CD8-positive, alpha-beta memory T cell (primary cell): ENCODE data around the gene RUNDC1. TPM values are rescaled to one million over a fixed set of nuclear protein-coding genes. Genes with fewer than 3 reads are reported as not detected.

Experiments used
- CTCF ChIA-PET: fragments of 350-600 bp; sonication (Branson Sonifier 250); formaldehyde crosslinking; loops from one replicate; lab custom pipeline; 2021; ENCODE audit warnings: antibody characterized with exemption; lab: Charles Lee
- POLR2A ChIA-PET: fragments of 350-600 bp; sonication (Branson Sonifier 250); formaldehyde crosslinking; loops from one replicate; lab custom pipeline; 2021; ENCODE audit warnings: antibody characterized with exemption; lab: Charles Lee
- DNase-seq, 5 donors: peaks; one replicate each; pipeline versions ENCODE4 v3.0.0 to v3.0.0-alpha.2; 2020 to 2022; ENCODE audit warnings: mixed read lengths in 1 of 5
- H3K27ac ChIP-seq: one replicate; pipeline ENCODE4 v1.7.0; 2013; ENCODE audit warnings: low read depth, mild to moderate bottlenecking, low read length, moderate library complexity
- H3K27me3 ChIP-seq: 2 replicates; pipeline ENCODE4 v1.7.0; 2013; ENCODE audit warnings: low read length, mild to moderate bottlenecking; ENCODE audit not compliant: insufficient read depth, poor library complexity, severe bottlenecking
- H3K36me3 ChIP-seq: 2 replicates; pipeline ENCODE4 v1.7.0; 2013; ENCODE audit warnings: mild to moderate bottlenecking, low read length, moderate library complexity; ENCODE audit not compliant: insufficient read depth
- H3K4me1 ChIP-seq: 2 replicates; pipeline ENCODE4 v1.7.0; 2013; ENCODE audit warnings: mild to moderate bottlenecking, low read length, moderate library complexity; ENCODE audit not compliant: insufficient read depth
- H3K4me3 ChIP-seq: 2 replicates; pipeline ENCODE4 v1.7.0; 2013; ENCODE audit warnings: mild to moderate bottlenecking, low read length
- H3K9me3 ChIP-seq: 2 replicates; pipeline ENCODE4 v1.7.0; 2013; ENCODE audit warnings: mild to moderate bottlenecking, low read length
- H3K27ac Mint-ChIP-seq, 8 donors: one replicate each; pipeline ENCODE4 v1.8.0; 2020 to 2021; ENCODE audit warnings: mixed read lengths in 8 of 8, mild to moderate bottlenecking in 6 of 8, inconsistent platforms in 3 of 8, moderate library complexity in 3 of 8
- H3K27me3 Mint-ChIP-seq, 2 donors: one replicate each; pipeline ENCODE4 v1.8.0; 2020 to 2021; ENCODE audit warnings: mixed read lengths in 2 of 2, mild to moderate bottlenecking in 1 of 2, moderate library complexity in 1 of 2
- H3K36me3 Mint-ChIP-seq, 3 donors: one replicate each; pipeline ENCODE4 v1.8.0; 2020 to 2021; ENCODE audit warnings: mixed read lengths in 3 of 3, inconsistent platforms in 1 of 3, mild to moderate bottlenecking in 1 of 3
- H3K4me1 Mint-ChIP-seq, 3 donors: one replicate each; pipeline ENCODE4 v1.8.0; 2020 to 2021; ENCODE audit warnings: mixed read lengths in 3 of 3, inconsistent platforms in 1 of 3, mild to moderate bottlenecking in 1 of 3
- H3K4me3 Mint-ChIP-seq, 7 donors: one replicate each; pipeline ENCODE4 v1.8.0; 2020 to 2021; ENCODE audit warnings: mixed read lengths in 7 of 7, mild to moderate bottlenecking in 6 of 7, moderate library complexity in 4 of 7, inconsistent platforms in 2 of 7
- H3K9me3 Mint-ChIP-seq, 5 donors: one replicate each; pipeline ENCODE4 v1.8.0; 2020 to 2022; ENCODE audit warnings: mixed read lengths in 5 of 5, mild to moderate bottlenecking in 3 of 5, moderate library complexity in 2 of 5, inconsistent platforms in 1 of 5
- polyA plus RNA-seq: library from polyadenylated mRNA; unstranded; fragments of 300-500 nt; fragmentation: Illumina TruSeq; gene quantifications from one replicate; pipeline ENCODE4 v1.2.3, GENCODE V29; 2021
- total RNA-seq, 2 experiments: library from RNA; stranded (reverse); gene quantifications; one replicate each; pipeline ENCODE4 v1.2.3, GENCODE V29; 2021

Gene RUNDC1
- total and polyA plus RNA-seq, 3 experiments from 2014 or later: 12.8 to 22.4 (median 13.1) TPM

DNA sequence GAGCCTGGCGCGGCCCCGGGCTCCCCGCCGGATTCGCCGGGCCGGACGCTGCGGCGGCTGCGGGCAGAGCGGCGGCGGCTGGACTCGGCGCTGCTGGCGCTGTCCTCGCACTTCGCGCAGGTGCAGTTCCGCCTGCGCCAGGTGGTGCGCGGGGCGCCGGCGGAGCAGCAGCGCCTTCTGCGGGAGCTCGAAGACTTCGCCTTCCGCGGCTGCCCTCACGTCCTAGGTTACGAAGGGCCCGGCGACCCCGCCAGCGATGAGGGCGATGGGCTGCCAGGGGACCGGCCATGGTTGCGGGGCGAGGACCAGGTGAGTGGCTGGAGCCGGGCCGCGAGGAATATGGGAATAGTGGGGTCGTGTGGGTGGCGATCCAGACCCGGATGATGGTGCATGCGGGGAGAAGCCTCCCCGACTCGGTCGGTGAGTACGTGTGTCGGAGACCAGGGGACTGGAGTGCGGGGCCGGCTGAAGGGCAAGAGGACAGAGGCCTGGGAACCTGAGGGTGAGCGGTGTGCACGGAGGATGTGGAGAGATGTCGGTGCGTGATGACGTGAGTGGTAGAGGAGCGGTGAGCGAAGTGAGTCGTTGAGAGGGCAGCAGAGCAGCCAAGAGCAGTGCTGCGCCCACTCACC is 517 bp downstream of the RUNDC1 start:
- H3K27ac ChIP-seq: peak overlapping the region; percentile 70
- Mint-ChIP-seq H3K9me3 (no peaks in the 10 kb centered on the region), H3K4me1 (peaks cover 27 to 49% (median 34%) of the 10 kb centered on the region in 3 donors), H3K27me3 (peaks cover 0 to 5% of the 10 kb centered on the region in 2 donors), H3K4me3 (peak overlapping the region; percentile 89 to 99 (median 96)), H3K36me3 (peaks cover 0 to 34% (median 2%) of the 10 kb centered on the region in 3 donors), H3K27ac (peak overlapping the region; percentile 76 to 99 (median 96))
- H3K4me3 ChIP-seq: peak overlapping the region; percentile 88
- POLR2A ChIA-PET: interaction anchor here (1.0 kb wide), 1 partner anchor 17 kb away, joined by 10 read pairs; the partner anchor contains the start of gene RPL27
- no peaks in the 10 kb centered on the region for H3K9me3 ChIP-seq
- peak; percentile 42 to 65 (median 59) for DNase-seq
- H3K4me1 ChIP-seq: peaks cover 20% of the 10 kb centered on the region
- H3K36me3 ChIP-seq: no peaks in the 10 kb centered on the region
- CTCF ChIA-PET: interaction anchor here (0.6 to 3.5 kb wide), 3 partner anchors 10 to 44 kb away, joined by 3 to 12 read pairs (median 3); partner anchors contain the start of gene RPL27
- H3K27me3 ChIP-seq: no peaks in the 10 kb centered on the region

- peaks cover 20% of the 10 kb centered on the region for H3K4me1 ChIP-seq
- Mint-ChIP-seq H3K4me1 (peaks cover 27 to 50% (median 34%) of the 10 kb centered on the region in 3 donors), H3K4me3 (peak overlapping the region; percentile 57 to 99 (median 93)), H3K36me3 (peaks cover 0 to 42% (median 2%) of the 10 kb centered on the region in 3 donors), H3K27me3 (peaks cover 0 to 5% of the 10 kb centered on the region in 2 donors), H3K9me3 (no peaks in the 10 kb centered on the region), H3K27ac (peak overlapping the region in 6 of 8 donors; percentile 7 to 81 (median 56))
- CTCF ChIA-PET: no interaction called here
- H3K27ac ChIP-seq: no peak overlapping the region
- POLR2A ChIA-PET: no interaction called here
- no peaks in the 10 kb centered on the region for H3K27me3 ChIP-seq
- H3K36me3 ChIP-seq: no peaks in the 10 kb centered on the region
- H3K4me3 ChIP-seq: no peak overlapping the region
- no peak for DNase-seq
- no peaks in the 10 kb centered on the region for H3K9me3 ChIP-seq
Observed at GRCh38 chr17:42982266-42982665, 1.9 kb downstream of the RUNDC1 start.

GRCh38 chr17:42985225-42985624 is 4.9 kb downstream of the RUNDC1 start:
- peaks cover 0 to 2% of the 10 kb centered on the region in 2 donors for H3K27me3 Mint-ChIP-seq
- H3K36me3 Mint-ChIP-seq: peaks cover 3 to 69% (median 11%) of the 10 kb centered on the region in 3 donors
- H3K4me1 Mint-ChIP-seq: peaks cover 21 to 40% (median 23%) of the 10 kb centered on the region in 3 donors
- H3K27me3 ChIP-seq: no peaks in the 10 kb centered on the region
- H3K4me3 Mint-ChIP-seq: peak overlapping the region in 1 of 7 donors; percentile 70
- H3K9me3 ChIP-seq: no peaks in the 10 kb centered on the region
- CTCF ChIA-PET: no interaction called here
- peaks cover 13% of the 10 kb centered on the region for H3K4me1 ChIP-seq
- no peak overlapping the region for H3K27ac ChIP-seq
- H3K9me3 Mint-ChIP-seq: no peaks in the 10 kb centered on the region
- H3K27ac Mint-ChIP-seq: peak overlapping the region in 3 of 8 donors; percentile 12 to 52 (median 46)
- peaks cover 15% of the 10 kb centered on the region for H3K36me3 ChIP-seq
- POLR2A ChIA-PET: interaction anchor here (0.6 kb wide), 1 partner anchor 54 kb away, joined by 3 read pairs; no protein-coding TSS in a partner anchor
- H3K4me3 ChIP-seq: no peak overlapping the region
- no peak for DNase-seq

GRCh38 chr17:42989141-42989540 is 8.8 kb downstream of the RUNDC1 start:
- H3K4me1 Mint-ChIP-seq: peaks cover 4 to 15% (median 7%) of the 10 kb centered on the region in 3 donors

GRCh38 chr17:42989726-42990652 is 9.6 kb downstream of the RUNDC1 start:
- no peak for DNase-seq
- ChIA-PET POLR2A (no interaction called here), CTCF (interaction anchor here (1.3 to 2.8 kb wide), 2 partner anchors 8 to 9 kb away, joined by 3 to 12 read pairs; partner anchors contain the start of genes RPL27 and RUNDC1)
- H3K27me3 Mint-ChIP-seq: no peaks in the 10 kb centered on the region
- Histone ChIP-seq H3K27ac (no peak overlapping the region), H3K27me3 (no peaks in the 10 kb centered on the region), H3K36me3 (peaks cover 36% of the 10 kb centered on the region), H3K4me1 (no peaks in the 10 kb centered on the region), H3K9me3 (no peaks in the 10 kb centered on the region), H3K4me3 (no peak overlapping the region)
- no peaks in the 10 kb centered on the region for H3K9me3 Mint-ChIP-seq
- peaks cover 5 to 80% (median 15%) of the 10 kb centered on the region in 3 donors for H3K36me3 Mint-ChIP-seq
- peaks cover 3 to 10% (median 3%) of the 10 kb centered on the region in 3 donors for H3K4me1 Mint-ChIP-seq
- peak overlapping the region in 1 of 7 donors; percentile 12 for H3K4me3 Mint-ChIP-seq
- H3K27ac Mint-ChIP-seq: peak overlapping the region in 5 of 8 donors; percentile 10 to 70 (median 50)

More at GRCh38 chr17:42989141-42989540, 8.8 kb downstream of the RUNDC1 start:
- DNase-seq: no peak
- Mint-ChIP-seq H3K27ac (peak overlapping the region in 1 of 8 donors; percentile 91), H3K9me3 (no peaks in the 10 kb centered on the region), H3K27me3 (no peaks in the 10 kb centered on the region), H3K36me3 (peaks cover 5 to 83% (median 15%) of the 10 kb centered on the region in 3 donors), H3K4me3 (no peak overlapping the region)
- POLR2A ChIA-PET: no interaction called here
- H3K27ac ChIP-seq: no peak overlapping the region
- no peaks in the 10 kb centered on the region for H3K27me3 ChIP-seq
- H3K4me3 ChIP-seq: no peak overlapping the region
- no peaks in the 10 kb centered on the region for H3K9me3 ChIP-seq
- H3K4me1 ChIP-seq: no peaks in the 10 kb centered on the region
- peaks cover 36% of the 10 kb centered on the region for H3K36me3 ChIP-seq
- CTCF ChIA-PET: interaction anchor here (2.8 kb wide), 1 partner anchor 9 kb away, joined by 12 read pairs; the partner anchor contains the start of gene RPL27

GRCh38 chr17:42991471-42991870 is 11.1 kb downstream of the RUNDC1 start:
- no peak overlapping the region for H3K27ac ChIP-seq

DNA sequence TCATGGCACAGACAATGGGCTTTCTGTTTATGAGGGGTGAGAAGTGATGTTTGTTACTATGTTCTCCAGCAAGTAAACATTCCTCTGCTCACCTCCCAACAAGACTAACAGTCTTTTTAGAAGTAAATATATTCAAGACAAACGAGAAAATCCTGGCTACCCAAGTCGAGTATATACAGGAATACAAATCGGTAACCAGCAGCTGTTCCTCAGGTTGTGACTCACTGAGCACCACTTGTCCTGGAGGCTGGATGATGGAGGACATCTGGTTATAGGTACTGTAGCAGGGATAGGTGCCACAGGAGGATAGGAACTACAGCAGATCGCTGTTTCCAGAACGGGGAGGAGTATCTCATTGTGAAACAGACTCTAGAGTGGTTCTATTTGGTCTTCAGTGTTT is 12.5 kb downstream of the RUNDC1 start:
- H3K4me3 ChIP-seq: no peak overlapping the region
- H3K4me1 ChIP-seq: peaks cover 7% of the 10 kb centered on the region
- no peak overlapping the region for H3K27ac ChIP-seq
- H3K4me1 Mint-ChIP-seq: peaks cover 6 to 7% (median 6%) of the 10 kb centered on the region in 3 donors
- no peaks in the 10 kb centered on the region for H3K27me3 ChIP-seq
- H3K36me3 ChIP-seq: peaks cover 36% of the 10 kb centered on the region
- DNase-seq: no peak
- peaks cover 5 to 61% (median 13%) of the 10 kb centered on the region in 3 donors for H3K36me3 Mint-ChIP-seq
- peak overlapping the region in 5 of 8 donors; percentile 5 to 80 (median 42) for H3K27ac Mint-ChIP-seq
- H3K9me3 ChIP-seq: no peaks in the 10 kb centered on the region
- CTCF ChIA-PET: no interaction called here
- POLR2A ChIA-PET: interaction anchor here (0.6 kb wide), 1 partner anchor 452 kb away, joined by 3 read pairs; no protein-coding TSS in a partner anchor
- H3K9me3 Mint-ChIP-seq: no peaks in the 10 kb centered on the region
- no peak overlapping the region for H3K4me3 Mint-ChIP-seq
- H3K27me3 Mint-ChIP-seq: no peaks in the 10 kb centered on the region

More at GRCh38 chr17:42991471-42991870, 11.1 kb downstream of the RUNDC1 start:
- peak overlapping the region in 1 of 8 donors; percentile 25 for H3K27ac Mint-ChIP-seq
- ChIA-PET POLR2A (no interaction called here), CTCF (interaction anchor here (1.2 to 1.3 kb wide), 2 partner anchors 11 to 16 kb away, joined by 3 read pairs; partner anchors contain the start of genes IFI35 and RUNDC1)
- H3K4me3 ChIP-seq: no peak overlapping the region
- peaks cover 36% of the 10 kb centered on the region for H3K36me3 ChIP-seq
- H3K27me3 Mint-ChIP-seq: no peaks in the 10 kb centered on the region
- peaks cover 5 to 73% (median 13%) of the 10 kb centered on the region in 3 donors for H3K36me3 Mint-ChIP-seq
- H3K27me3 ChIP-seq: no peaks in the 10 kb centered on the region
- no peak overlapping the region for H3K4me3 Mint-ChIP-seq
- no peaks in the 10 kb centered on the region for H3K9me3 ChIP-seq
- no peak for DNase-seq
- H3K4me1 ChIP-seq: no peaks in the 10 kb centered on the region
- no peaks in the 10 kb centered on the region for H3K9me3 Mint-ChIP-seq
- H3K4me1 Mint-ChIP-seq: peaks cover 0 to 2% (median 0%) of the 10 kb centered on the region in 3 donors
